T-helper 2 cell treated with Interferon-gamma antibody and Interleukin-4, amounts not matched to agents 5 μg/mL and 100 μg/mL, for 36 hours (primary cell): ENCODE measurements around the gene KIAA1217.

ENCODE experiments used
- DNase-seq: peaks from one replicate; pipeline ENCODE4 v3.0.0; 2021; ENCODE audit warnings: low spot score
- H3K27ac Mint-ChIP-seq: one replicate; pipeline ENCODE4 v1.8.0; 2021; ENCODE audit warnings: mild to moderate bottlenecking, mixed read lengths
- H3K27me3 Mint-ChIP-seq: one replicate; pipeline ENCODE4 v1.8.0; 2021; ENCODE audit warnings: low read depth, mixed read lengths
- H3K36me3 Mint-ChIP-seq: one replicate; pipeline ENCODE4 v1.8.0; 2021; ENCODE audit warnings: low read depth, mixed read lengths
- H3K4me1 Mint-ChIP-seq: one replicate; pipeline ENCODE4 v1.8.0; 2021; ENCODE audit warnings: low read depth, mixed read lengths
- H3K4me3 Mint-ChIP-seq: one replicate; pipeline ENCODE4 v1.8.0; 2022; ENCODE audit warnings: mild to moderate bottlenecking, moderate library complexity, mixed read lengths
- H3K9me3 Mint-ChIP-seq: one replicate; pipeline ENCODE4 v1.8.0; 2021; ENCODE audit warnings: mixed read lengths

KIAA1217 gene

GRCh38 chr10:24242562-24242961 is 33.6 kb downstream of the KIAA1217 start:
- peaks cover 16% of the 10 kb centered on the region for H3K27me3 Mint-ChIP-seq
- H3K9me3 Mint-ChIP-seq: no peaks in the 10 kb centered on the region
- no peak overlapping the region for H3K4me3 Mint-ChIP-seq
- no peaks in the 10 kb centered on the region for H3K36me3 Mint-ChIP-seq
- no peak for DNase-seq
- no peak overlapping the region for H3K27ac Mint-ChIP-seq
- no peaks in the 10 kb centered on the region for H3K4me1 Mint-ChIP-seq

GRCh38 chr10:24246365-24246764 is 37.4 kb downstream of the KIAA1217 start:
- Mint-ChIP-seq H3K27ac (no peak overlapping the region), H3K4me1 (no peaks in the 10 kb centered on the region)

GRCh38 chr10:24247841-24248240 is 38.9 kb downstream of the KIAA1217 start:
- Mint-ChIP-seq H3K9me3 (no peaks in the 10 kb centered on the region), H3K27me3 (no peaks in the 10 kb centered on the region), H3K4me3 (no peak overlapping the region), H3K36me3 (no peaks in the 10 kb centered on the region), H3K27ac (no peak overlapping the region), H3K4me1 (no peaks in the 10 kb centered on the region)
- DNase-seq: no peak

More at GRCh38 chr10:24246365-24246764, 37.4 kb downstream of the KIAA1217 start:
- peaks cover 3% of the 10 kb centered on the region for H3K27me3 Mint-ChIP-seq
- H3K9me3 Mint-ChIP-seq: no peaks in the 10 kb centered on the region
- H3K36me3 Mint-ChIP-seq: no peaks in the 10 kb centered on the region
- no peak for DNase-seq
- no peak overlapping the region for H3K4me3 Mint-ChIP-seq

- H3K27me3 Mint-ChIP-seq: no peaks in the 10 kb centered on the region
- no peak overlapping the region for H3K4me3 Mint-ChIP-seq
- no peaks in the 10 kb centered on the region for H3K4me1 Mint-ChIP-seq
- H3K27ac Mint-ChIP-seq: no peak overlapping the region
- no peaks in the 10 kb centered on the region for H3K36me3 Mint-ChIP-seq
- no peaks in the 10 kb centered on the region for H3K9me3 Mint-ChIP-seq
- no peak for DNase-seq
Observed at GRCh38 chr10:24249829-24250415, 41.0 kb downstream of the KIAA1217 start.

- H3K4me3 Mint-ChIP-seq: no peak overlapping the region
- H3K36me3 Mint-ChIP-seq: no peaks in the 10 kb centered on the region
- no peak for DNase-seq
- H3K9me3 Mint-ChIP-seq: no peaks in the 10 kb centered on the region
- no peaks in the 10 kb centered on the region for H3K27me3 Mint-ChIP-seq
- no peak overlapping the region for H3K27ac Mint-ChIP-seq
- H3K4me1 Mint-ChIP-seq: no peaks in the 10 kb centered on the region
Observed at GRCh38 chr10:24251547-24251946, 42.6 kb downstream of the KIAA1217 start.

GRCh38 chr10:24254180-24254579 is 45.2 kb downstream of the KIAA1217 start:
- Mint-ChIP-seq H3K9me3 (no peaks in the 10 kb centered on the region), H3K4me3 (no peak overlapping the region), H3K36me3 (no peaks in the 10 kb centered on the region), H3K27me3 (peaks cover 2% of the 10 kb centered on the region), H3K27ac (no peak overlapping the region), H3K4me1 (no peaks in the 10 kb centered on the region)
- no peak for DNase-seq

GRCh38 chr10:24255115-24255880 is 46.4 kb downstream of the KIAA1217 start:
- no peak for DNase-seq
- H3K4me3 Mint-ChIP-seq: no peak overlapping the region
- H3K9me3 Mint-ChIP-seq: no peaks in the 10 kb centered on the region
- no peaks in the 10 kb centered on the region for H3K4me1 Mint-ChIP-seq
- H3K36me3 Mint-ChIP-seq: no peaks in the 10 kb centered on the region
- no peak overlapping the region for H3K27ac Mint-ChIP-seq
- H3K27me3 Mint-ChIP-seq: peaks cover 2% of the 10 kb centered on the region

GRCh38 chr10:24255881-24256311 is 47.0 kb downstream of the KIAA1217 start:
- H3K27ac Mint-ChIP-seq: no peak overlapping the region
- no peaks in the 10 kb centered on the region for H3K4me1 Mint-ChIP-seq
- peaks cover 2% of the 10 kb centered on the region for H3K27me3 Mint-ChIP-seq
- H3K36me3 Mint-ChIP-seq: no peaks in the 10 kb centered on the region
- H3K9me3 Mint-ChIP-seq: no peaks in the 10 kb centered on the region
- H3K4me3 Mint-ChIP-seq: no peak overlapping the region
- DNase-seq: no peak

GRCh38 chr10:24256619-24257107 is 47.7 kb downstream of the KIAA1217 start:
- H3K27me3 Mint-ChIP-seq: peaks cover 2% of the 10 kb centered on the region
- H3K9me3 Mint-ChIP-seq: no peaks in the 10 kb centered on the region
- no peak overlapping the region for H3K4me3 Mint-ChIP-seq
- no peaks in the 10 kb centered on the region for H3K4me1 Mint-ChIP-seq
- no peak overlapping the region for H3K27ac Mint-ChIP-seq
- no peaks in the 10 kb centered on the region for H3K36me3 Mint-ChIP-seq
- DNase-seq: no peak

- no peaks in the 10 kb centered on the region for H3K9me3 Mint-ChIP-seq
- no peaks in the 10 kb centered on the region for H3K4me1 Mint-ChIP-seq
- H3K4me3 Mint-ChIP-seq: no peak overlapping the region
- no peak overlapping the region for H3K27ac Mint-ChIP-seq
- H3K36me3 Mint-ChIP-seq: no peaks in the 10 kb centered on the region
- peaks cover 2% of the 10 kb centered on the region for H3K27me3 Mint-ChIP-seq
- no peak for DNase-seq
Observed at GRCh38 chr10:24257588-24257987, 48.6 kb downstream of the KIAA1217 start.

GRCh38 chr10:24259365-24260130 is 50.6 kb downstream of the KIAA1217 start:
- H3K27ac Mint-ChIP-seq: no peak overlapping the region
- DNase-seq: no peak
- H3K27me3 Mint-ChIP-seq: peaks cover 2% of the 10 kb centered on the region
- no peak overlapping the region for H3K4me3 Mint-ChIP-seq
- no peaks in the 10 kb centered on the region for H3K4me1 Mint-ChIP-seq
- H3K36me3 Mint-ChIP-seq: no peaks in the 10 kb centered on the region
- H3K9me3 Mint-ChIP-seq: no peaks in the 10 kb centered on the region

- Mint-ChIP-seq H3K36me3 (no peaks in the 10 kb centered on the region), H3K4me3 (no peak overlapping the region), H3K27me3 (peaks cover 2% of the 10 kb centered on the region), H3K27ac (no peak overlapping the region), H3K4me1 (no peaks in the 10 kb centered on the region), H3K9me3 (no peaks in the 10 kb centered on the region)
- no peak for DNase-seq
Observed at GRCh38 chr10:24261627-24262026, 52.7 kb downstream of the KIAA1217 start.

- H3K36me3 Mint-ChIP-seq: no peaks in the 10 kb centered on the region
- no peaks in the 10 kb centered on the region for H3K4me1 Mint-ChIP-seq
- H3K4me3 Mint-ChIP-seq: no peak overlapping the region
- no peaks in the 10 kb centered on the region for H3K27me3 Mint-ChIP-seq
- no peak overlapping the region for H3K27ac Mint-ChIP-seq
- H3K9me3 Mint-ChIP-seq: no peaks in the 10 kb centered on the region
- DNase-seq: no peak
Observed at GRCh38 chr10:24262929-24263590, 54.1 kb downstream of the KIAA1217 start.

- H3K9me3 Mint-ChIP-seq: no peaks in the 10 kb centered on the region
- H3K4me1 Mint-ChIP-seq: no peaks in the 10 kb centered on the region
- H3K4me3 Mint-ChIP-seq: no peak overlapping the region
- H3K36me3 Mint-ChIP-seq: no peaks in the 10 kb centered on the region
- no peaks in the 10 kb centered on the region for H3K27me3 Mint-ChIP-seq
- DNase-seq: no peak
- no peak overlapping the region for H3K27ac Mint-ChIP-seq
Observed at GRCh38 chr10:24269476-24269875, 60.5 kb downstream of the KIAA1217 start.
